Renal cortex interstitium (tissue), 11 donors: Measurements from ENCODE around the gene VAT1. TPM values are rescaled to one million over a fixed set of nuclear protein-coding genes. Genes with fewer than 3 reads are reported as not detected.

Experiments used
- DNase-seq, 11 donors: peaks; one replicate each; pipeline ENCODE4 v3.0.0-alpha.2; 2013; ENCODE audit warnings: low read depth in 9 of 11, low spot score in 4 of 11; ENCODE audit errors: extremely low read depth in 1 of 11
- polyA plus RNA-seq, 3 donors: library from polyadenylated mRNA; unstranded; fragments of 120-200 nt; gene quantifications; one replicate each; pipeline ENCODE4 v1.2.1, GENCODE V29; 2013; ENCODE audit not compliant: insufficient read length in 3 of 3

VAT1 gene
- polyA plus RNA-seq, 3 donors = 113 to 134 (median 129) TPM

- peak in 1 of 11 donors; percentile 26 for DNase-seq
Observed at GRCh38 chr17:43033948-43034881, 12.0 kb upstream of the VAT1 start.

DNA sequence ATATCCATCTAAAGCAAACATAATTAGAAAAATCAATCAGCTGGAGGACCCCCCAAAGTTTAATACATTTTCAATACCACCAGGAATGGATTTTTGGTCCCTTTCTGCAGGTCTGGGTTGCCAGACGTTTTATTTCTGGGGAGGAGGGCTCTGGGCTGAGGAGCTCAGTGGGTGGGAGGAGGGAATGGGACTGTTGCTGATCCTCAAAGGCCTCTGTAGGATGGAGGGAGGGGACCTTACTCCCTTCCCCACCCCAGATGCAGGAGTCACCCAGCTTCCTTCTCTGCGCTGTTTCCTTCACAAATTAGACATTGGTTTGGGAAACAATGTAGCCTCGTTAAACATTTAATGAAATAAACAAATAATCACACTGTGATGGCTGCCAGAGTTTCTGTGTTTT is 9.5 kb upstream of the VAT1 start:
- DNase-seq = no peak

DNA sequence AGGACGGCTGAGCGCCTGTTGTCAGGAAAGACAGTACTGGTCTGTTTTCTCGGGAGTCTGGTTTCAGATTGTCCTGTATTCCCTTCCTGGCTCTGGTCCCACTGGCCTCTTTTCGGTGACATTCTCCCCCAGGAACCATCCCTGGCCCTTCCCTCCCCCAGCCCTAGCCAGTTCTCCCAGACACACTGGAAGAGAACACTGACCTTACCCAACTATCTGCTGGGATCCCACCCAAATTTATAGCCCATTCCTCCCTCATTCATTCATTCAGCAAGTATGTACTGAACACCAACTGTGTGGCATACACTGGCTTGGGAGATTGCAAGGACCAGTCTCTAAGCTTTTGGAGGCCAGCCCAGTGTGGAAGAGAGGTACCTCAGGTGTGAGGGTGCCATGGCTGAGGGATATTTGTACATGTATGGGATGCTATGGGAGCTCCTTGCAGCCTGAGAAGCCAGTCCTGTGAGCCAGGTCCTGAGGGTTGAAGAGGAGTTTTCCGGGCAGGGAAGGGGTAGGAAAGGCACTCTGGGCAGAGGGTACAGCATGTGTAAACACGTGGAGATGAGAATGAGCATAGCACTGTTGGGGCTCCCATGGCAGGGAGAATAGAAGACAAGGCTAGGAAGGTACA is 8.1 kb upstream of the VAT1 start:
- DNase-seq = no peak

GRCh38 chr17:43028221-43028861 is 6.2 kb upstream of the VAT1 start:
- DNase-seq = no peak

GRCh38 chr17:43027091-43028032 is 5.2 kb upstream of the VAT1 start:
- no peak for DNase-seq

GRCh38 chr17:43026595-43026994 is 4.4 kb upstream of the VAT1 start:
- DNase-seq = peak in 1 of 11 donors; percentile 26

- DNase-seq = no peak
Observed at GRCh38 chr17:43025766-43026537, 3.8 kb upstream of the VAT1 start.

DNA sequence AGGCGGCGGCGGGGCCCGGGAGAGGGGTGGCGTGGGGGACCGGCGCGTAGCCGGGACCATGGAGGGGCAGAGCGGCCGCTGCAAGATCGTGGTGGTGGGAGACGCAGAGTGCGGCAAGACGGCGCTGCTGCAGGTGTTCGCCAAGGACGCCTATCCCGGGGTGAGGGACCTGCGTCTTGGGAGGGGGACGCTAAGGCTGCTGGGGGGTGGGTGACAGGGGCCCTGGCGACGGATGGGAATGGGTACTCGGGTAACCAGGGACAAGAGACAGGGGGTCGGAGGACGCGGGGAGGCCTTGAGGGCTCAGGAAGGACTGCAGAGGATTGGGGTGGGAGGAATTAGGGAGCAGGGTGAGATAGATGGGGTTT is 3.1 kb upstream of the VAT1 start:
- no peak for DNase-seq

DNA sequence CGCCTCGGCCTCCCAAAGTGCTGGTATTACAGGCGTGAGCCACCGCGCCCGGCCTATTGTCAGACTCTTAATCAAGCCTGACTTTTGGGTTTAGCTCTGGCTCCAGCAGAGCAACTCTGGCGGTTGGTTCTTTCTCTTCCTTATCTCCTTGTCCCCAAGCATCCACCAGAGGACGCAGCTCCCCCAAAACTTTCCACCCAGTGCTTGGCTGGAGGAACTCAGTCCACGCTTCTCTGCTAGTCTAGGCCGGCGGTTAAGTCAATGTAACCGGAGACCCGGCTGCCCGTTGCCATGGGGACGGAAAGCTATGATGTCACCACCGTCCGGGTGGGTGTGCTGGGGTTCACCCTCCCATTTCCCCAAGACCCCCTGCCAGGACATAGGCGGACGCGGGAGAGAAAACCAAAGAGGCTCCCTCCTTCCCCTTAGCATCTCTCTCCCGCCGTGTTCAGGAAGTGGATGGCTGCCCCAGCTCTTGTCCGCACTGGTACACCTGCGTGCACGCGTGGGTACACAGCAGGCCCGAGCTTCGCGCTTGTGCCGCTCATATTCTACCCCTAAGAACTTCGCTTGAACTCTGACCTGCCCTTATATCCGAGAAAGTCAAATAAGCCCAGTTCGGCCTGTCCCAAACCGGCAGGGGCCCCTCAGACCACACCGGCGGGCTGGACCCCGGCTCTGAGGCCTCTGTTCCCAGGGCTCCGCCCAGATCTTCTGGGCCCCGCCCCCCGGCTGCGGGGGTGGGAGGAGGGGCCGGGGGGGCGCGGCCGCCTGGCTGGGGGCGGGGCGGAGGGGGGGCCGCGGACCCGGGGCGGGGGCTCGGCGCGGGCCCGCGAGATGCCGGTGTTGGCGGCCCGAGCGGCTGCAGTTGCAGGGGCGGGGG is 2.5 kb upstream of the VAT1 start, which contains the start of gene RND2:
RND2 (plus strand) TSS at position 825 of the 883 bp plus-strand sequence. CDS start 117 bp downstream, outside the sequence.
- peak; percentile 83 to 95 (median 91) for DNase-seq

GRCh38 chr17:43020789-43021740 is 1.1 kb downstream of the VAT1 start:
- peak in 1 of 11 donors; percentile 36 for DNase-seq

GRCh38 chr17:43020030-43020621 is 2.1 kb downstream of the VAT1 start:
- DNase-seq = no peak

GRCh38 chr17:43019418-43019817 is 2.8 kb downstream of the VAT1 start:
- no peak for DNase-seq

- DNase-seq = no peak
Observed at GRCh38 chr17:43018932-43019331, 3.3 kb downstream of the VAT1 start.

DNA sequence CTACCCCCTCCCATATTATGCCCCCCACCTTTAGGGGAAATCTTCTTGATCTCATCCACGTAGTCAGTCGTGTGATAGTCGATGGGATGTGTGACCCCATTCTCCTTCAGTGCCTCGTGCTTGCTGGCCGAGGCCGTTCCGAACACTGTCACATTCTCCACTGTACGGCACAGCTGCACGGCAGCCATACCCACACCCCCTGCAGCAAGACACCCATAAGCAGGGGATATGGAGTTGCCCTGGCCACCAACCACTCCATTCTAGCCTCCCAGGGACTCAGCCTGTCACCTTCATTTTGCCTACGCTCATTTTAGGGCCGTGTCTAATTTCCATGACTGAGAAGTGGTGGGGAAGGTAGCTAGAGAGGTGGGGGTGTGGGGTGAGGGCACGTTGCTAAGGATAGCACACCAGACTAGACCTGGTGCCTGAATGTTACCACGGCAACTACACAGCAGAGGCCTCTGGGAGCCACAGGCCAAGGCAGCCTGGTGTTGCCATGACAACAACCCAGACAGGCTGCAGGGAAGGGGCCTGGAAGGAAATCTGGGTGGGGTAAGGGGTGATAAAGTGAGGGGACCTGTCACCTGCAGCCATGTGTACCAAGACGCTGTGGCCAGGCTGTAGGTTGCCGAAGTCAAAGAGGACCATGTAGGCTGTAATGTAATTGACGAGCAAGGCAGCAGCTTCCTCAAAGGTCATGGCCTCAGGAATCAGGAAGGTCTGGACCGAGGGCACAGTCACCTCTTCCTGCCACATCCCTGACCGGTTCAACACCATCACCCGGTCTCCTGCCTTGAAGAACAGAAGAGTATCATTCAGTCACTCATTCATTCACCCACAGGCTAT is 4.0 kb downstream of the VAT1 start:
- DNase-seq = peak in 1 of 11 donors; percentile 49

DNA sequence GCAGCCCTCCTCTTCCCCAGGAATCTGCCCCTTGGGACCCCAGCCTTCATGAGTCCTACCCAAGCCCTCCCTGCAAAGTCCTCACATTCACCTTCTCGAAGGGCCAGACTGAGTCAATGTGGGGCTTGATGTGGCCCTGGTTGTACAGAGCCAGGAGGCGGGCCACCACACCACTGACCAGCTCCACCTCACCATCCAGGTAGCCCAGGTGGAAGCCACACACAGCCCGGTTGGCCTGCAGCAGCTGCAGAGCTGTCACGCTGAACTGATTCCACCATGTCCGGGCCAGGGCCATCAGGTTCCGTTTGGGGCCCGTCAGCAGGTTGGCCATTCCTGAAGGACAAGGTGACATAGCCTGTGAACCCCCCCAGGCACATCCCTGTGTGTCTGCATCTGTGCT is 6.0 kb downstream of the VAT1 start:
- DNase-seq = no peak
